Bronchial epithelial cell (primary cell): ENCODE measurements around the gene PRICKLE3. TPM values are rescaled to one million over a fixed set of nuclear protein-coding genes. Genes with fewer than 3 reads are reported as not detected.
A peak's percentile ranks its signal among the peaks of the same experiment; 100 is the strongest.

Experiments used
- DNase-seq: peaks from one replicate; pipeline ENCODE4 v3.0.0-alpha.2; 2010; ENCODE audit warnings: low read depth
- FAIRE-seq: peaks from 2 replicates; lab custom pipeline; 2011; peaks lifted over from hg19 to GRCh38; lab: Jason Lieb, UNC
- H3K27me3 ChIP-seq: 2 replicates; pipeline ENCODE4 v1.5.1; 2011; ENCODE audit warnings: low read length; ENCODE audit not compliant: control insufficient read depth, insufficient read depth
- H3K36me3 ChIP-seq: 2 replicates; pipeline ENCODE4 v1.5.1; 2011; ENCODE audit warnings: low read length; ENCODE audit not compliant: control insufficient read depth, insufficient read depth
- H3K4me3 ChIP-seq: 2 replicates; pipeline ENCODE4 v1.5.1; 2011; ENCODE audit warnings: mild to moderate bottlenecking, low read depth, low read length, control low read depth
- total RNA-seq: library from RNA; depleted of rRNA; stranded (reverse); fragments of >200 nt; gene quantifications from 2 replicates; pipeline ENCODE4 v1.2.1, GENCODE V29; 2014
- TF ChIP-seq, protein P1 (sequence below): IDR thresholded peaks from 2 replicates; pipeline ENCODE4 v1.5.1; 2011; ENCODE audit warnings: mild to moderate bottlenecking, moderate library complexity, low read length, control low read depth, inconsistent platforms; ENCODE audit not compliant: insufficient read depth, severe bottlenecking

The PRICKLE3 gene
- total RNA-seq, 1 donor from 2014 or later: 12.1 TPM

DNA sequence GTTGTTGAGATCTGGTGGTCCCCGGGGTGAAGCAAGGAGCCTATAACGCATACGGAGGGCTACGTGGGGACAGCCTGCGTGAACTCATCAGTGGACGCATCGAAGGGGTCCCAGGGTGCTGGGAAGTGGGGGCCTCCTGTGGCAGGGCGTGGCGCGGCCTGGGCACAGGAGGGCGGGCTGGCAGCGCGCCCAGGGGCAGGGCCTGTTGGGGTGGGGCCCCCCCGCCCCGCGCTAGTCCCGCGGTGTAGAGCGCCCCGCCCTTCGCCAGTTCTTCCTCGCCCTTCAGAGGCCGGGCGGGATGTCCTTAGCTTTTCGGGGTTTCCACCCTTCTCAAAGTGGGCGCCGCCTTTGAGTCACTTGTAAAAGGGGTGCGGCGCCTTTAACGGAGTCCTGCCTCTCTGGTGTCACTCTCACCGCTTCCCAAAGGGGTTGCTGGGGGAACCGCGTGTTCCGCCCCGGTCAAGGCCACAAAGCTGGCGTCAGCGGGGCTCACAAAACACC, 13.8 kb downstream of the PRICKLE3 start:
- DNase-seq: peak; percentile 60
- no peaks in the 10 kb centered on the region for H3K27me3 ChIP-seq
- no peak for FAIRE-seq
- peaks cover 7% of the 10 kb centered on the region for H3K36me3 ChIP-seq
- TF ChIP-seq, protein P1, sequence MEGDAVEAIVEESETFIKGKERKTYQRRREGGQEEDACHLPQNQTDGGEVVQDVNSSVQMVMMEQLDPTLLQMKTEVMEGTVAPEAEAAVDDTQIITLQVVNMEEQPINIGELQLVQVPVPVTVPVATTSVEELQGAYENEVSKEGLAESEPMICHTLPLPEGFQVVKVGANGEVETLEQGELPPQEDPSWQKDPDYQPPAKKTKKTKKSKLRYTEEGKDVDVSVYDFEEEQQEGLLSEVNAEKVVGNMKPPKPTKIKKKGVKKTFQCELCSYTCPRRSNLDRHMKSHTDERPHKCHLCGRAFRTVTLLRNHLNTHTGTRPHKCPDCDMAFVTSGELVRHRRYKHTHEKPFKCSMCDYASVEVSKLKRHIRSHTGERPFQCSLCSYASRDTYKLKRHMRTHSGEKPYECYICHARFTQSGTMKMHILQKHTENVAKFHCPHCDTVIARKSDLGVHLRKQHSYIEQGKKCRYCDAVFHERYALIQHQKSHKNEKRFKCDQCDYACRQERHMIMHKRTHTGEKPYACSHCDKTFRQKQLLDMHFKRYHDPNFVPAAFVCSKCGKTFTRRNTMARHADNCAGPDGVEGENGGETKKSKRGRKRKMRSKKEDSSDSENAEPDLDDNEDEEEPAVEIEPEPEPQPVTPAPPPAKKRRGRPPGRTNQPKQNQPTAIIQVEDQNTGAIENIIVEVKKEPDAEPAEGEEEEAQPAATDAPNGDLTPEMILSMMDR: no peak
- peak overlapping the region; percentile 79 for H3K4me3 ChIP-seq

DNA sequence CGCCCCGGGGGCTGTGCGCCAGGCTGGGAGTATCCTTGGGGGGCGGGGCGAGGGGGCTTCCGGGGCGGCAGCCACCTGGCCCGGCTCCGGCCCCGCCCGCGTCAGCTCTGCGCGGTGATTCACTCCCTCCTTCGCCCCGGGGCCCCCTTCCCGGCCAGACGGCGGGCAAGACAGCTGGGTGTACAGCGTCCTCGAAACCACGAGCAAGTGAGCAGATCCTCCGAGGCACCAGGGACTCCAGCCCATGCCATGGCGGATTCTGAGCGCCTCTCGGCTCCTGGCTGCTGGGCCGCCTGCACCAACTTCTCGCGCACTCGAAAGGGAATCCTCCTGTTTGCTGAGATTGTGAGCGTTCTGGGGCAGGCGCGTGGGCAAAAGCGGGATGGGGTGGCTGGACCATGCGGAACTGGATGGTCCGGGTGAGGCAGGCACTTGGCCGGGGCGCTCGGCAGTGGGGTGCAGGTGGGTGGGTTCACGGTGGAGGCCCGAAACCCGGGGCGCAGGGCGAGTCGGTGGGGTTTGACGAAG, 14.4 kb downstream of the PRICKLE3 start, which contains the start of gene PLP2:
PLP2 (plus strand) TSS at position 147 of the 528 bp plus-strand sequence; CDS start at position 250, 103 bp downstream.
- peak; percentile 50 for DNase-seq
- no peaks in the 10 kb centered on the region for H3K27me3 ChIP-seq
- peaks cover 7% of the 10 kb centered on the region for H3K36me3 ChIP-seq
- no peak for FAIRE-seq
- H3K4me3 ChIP-seq: peak within 1 kb of the TSS; percentile 79
- TF ChIP-seq, protein P1: no peak

DNA sequence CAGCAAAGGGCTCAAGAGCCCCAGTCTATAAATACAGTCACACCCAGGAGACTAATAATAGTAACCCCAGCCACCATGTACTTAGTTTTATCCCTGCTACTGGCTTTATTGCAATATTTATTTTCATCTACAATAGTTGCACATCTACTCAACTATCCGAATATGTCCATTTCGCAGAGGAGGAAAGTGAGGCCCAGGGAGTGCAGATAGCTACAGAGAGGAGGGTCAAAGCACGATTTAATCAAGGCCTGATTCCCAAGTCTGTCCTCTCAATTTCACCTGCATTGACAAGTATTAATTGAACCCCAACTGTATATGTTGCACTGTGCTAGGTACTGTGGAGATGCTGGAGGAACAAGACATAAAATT, 18.4 kb downstream of the PRICKLE3 start:
- H3K27me3 ChIP-seq: no peaks in the 10 kb centered on the region
- no peak for DNase-seq
- no peaks in the 10 kb centered on the region for H3K36me3 ChIP-seq
- TF ChIP-seq, protein P1: no peak
- peak overlapping the region; percentile 35 for H3K4me3 ChIP-seq
- FAIRE-seq: peak; percentile 23

DNA sequence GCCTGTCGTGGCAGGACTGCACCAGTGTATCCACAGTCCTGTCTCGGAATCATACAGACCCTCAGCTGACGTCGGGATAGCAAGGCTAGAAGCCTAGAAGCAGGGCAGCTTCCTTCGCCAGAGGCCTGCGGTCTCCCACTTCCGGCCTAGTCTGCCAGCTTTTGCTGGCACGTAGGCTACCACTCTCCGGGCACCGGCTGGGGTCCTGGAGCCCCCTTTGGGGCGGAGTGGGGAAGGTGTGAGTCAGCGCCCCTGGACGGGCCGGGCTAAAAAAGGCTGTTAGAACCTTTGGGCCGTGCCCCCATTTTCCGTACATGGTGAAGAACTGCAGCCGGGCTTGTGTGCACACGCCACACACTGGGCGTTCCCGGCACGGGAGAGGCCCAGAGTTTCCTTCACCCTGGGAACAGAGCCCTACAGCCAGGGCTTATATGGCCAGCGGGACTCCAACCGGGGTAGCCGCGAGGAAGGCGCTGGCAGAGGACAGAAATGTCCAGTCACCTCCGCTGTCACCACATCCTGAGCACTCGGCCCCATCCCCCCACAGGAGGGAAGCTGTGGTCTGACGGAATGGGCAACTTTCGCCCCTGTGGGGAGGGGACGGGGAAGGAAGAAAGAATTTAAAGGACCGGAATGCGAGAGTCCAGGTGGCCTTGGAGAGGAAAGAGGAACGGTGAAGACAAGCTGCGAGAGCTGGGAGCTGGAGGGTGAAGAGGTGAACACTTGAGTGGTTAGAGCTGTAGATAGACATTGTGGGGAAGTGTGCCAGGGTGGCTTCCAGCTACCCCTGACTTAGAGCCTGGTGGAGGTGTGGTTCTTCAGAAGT, 19.0 kb downstream of the PRICKLE3 start:
- TF ChIP-seq, protein P1: no peak
- peak; percentile 40 for FAIRE-seq
- Histone ChIP-seq H3K4me3 (peak overlapping the region; percentile 35), H3K36me3 (no peaks in the 10 kb centered on the region), H3K27me3 (no peaks in the 10 kb centered on the region)
- peak; percentile 69 for DNase-seq

DNA sequence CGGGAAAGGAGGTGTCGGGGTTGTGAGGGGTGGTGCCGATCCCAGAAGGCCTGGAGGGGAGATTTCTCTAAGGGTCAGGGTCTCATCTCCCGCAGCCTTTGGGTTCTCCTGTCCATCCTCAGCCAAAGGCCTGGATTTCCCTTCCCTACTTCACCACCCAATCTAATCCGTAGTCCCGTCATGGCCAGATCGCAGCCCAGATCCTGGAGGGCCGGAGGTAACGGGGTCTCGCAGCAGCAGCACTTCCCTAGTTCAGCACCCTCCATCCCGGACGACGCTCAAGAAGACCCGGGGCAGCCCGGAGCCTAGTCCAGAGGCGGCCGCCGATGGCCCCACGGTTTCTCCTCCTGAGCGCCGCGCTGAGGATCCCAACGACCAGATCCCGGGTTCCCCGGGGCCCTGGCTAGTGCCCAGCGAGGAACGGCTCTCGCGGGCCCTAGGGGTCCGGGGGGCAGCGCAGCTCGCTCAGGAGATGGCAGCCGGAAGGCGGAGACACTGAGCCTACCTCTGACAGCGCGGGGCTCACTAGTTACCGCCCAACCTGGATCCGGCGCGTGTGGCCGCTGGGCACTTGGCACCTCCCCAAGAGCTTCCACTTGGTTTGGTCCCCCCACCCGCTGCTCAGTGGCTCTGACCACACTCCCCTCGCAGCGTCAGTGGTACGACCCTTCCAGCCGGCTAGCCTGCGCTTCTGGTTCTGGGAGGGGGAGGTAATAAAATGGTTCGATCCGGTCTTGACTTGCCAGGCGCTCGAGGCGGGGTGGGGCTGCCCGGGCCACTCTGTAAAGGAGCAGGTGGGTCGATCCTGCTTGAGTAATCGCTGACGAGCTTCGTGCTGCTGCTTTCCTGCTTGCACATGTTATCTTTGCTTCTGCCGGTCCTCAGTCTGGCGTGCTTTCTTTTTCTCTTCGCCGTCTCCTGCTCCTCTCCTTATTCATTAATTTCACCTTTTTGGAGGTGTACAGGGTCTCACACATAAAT, 20.0 kb downstream of the PRICKLE3 start:
- peak; percentile 83 for DNase-seq
- Histone ChIP-seq H3K36me3 (no peaks in the 10 kb centered on the region), H3K27me3 (no peaks in the 10 kb centered on the region), H3K4me3 (peak overlapping the region; percentile 35)
- TF ChIP-seq, protein P1: peak; percentile 56
- FAIRE-seq: no peak
